NCI-H1092 (cell line): Measurements from ENCODE around the gene RBM38.
"Not testable (repeated sequence)": the region's sequence is repeated elsewhere in the genome, so short reads cannot be mapped to it uniquely, and the experiment has no call there.

ENCODE experiments used
- DNase-seq: peaks from one replicate; lab custom pipeline; 2025; lab: John Stamatoyannopoulos, UW

Gene RBM38

DNA sequence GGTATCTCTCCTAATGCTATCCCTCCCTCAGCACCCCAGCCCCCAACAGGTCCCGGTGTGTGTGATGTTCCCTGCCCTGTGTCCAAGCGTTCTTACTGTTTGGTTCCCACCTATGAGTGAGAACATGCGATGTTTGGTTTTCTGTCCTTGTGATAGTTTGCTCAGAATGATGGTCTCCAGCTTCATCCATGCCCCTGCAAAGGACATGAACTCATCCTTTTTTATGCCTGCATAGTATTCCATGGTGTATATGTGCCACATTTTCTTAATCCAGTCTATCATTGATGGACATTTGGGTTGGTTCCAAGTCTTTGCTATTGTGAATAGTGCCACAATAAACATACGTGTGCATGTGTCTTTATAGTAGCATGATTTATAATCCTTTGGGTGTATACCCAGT lies 28.3 kb downstream of the RBM38 start:
- DNase-seq, result not testable (repeated sequence)

DNA sequence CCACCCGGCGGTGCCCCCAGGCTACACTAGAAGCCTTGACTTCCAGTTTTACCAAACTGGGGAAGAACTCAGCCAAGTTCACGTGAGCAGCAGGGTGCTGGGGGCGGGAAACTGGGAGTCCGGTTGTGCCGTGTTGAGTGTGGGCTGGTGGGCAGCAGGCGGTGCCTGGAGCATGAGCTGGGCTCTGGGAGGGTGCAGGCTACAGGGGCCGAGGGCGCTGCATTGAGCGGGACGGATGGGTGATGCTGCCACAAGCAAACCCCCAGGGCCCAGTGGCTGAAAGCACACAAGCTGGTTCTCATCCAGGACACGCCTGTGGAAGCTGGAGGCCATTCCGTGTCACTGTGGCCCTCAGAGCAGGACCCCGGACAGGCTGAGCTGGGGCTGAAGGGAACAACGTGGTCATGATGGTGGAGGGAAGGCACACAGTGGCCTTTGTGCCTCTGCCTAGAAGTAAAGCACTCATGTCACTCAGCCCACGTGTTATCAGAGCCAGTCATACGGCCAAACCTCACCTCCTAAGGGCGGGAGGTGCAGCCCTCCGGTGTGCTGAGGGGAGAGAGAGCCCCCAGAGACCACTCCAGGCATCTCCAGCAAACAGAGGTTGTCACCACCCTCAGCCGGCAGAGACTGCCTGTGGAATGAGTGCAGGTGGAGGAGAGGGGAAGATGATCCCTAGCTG lies 29.5 kb downstream of the RBM38 start:
- DNase-seq, result no peak

- DNase-seq, result no peak
Observed at GRCh38 chr20:57421253-57422220, 30.3 kb downstream of the RBM38 start.

GRCh38 chr20:57422254-57422653 lies 31.1 kb downstream of the RBM38 start:
- no peak for DNase-seq

GRCh38 chr20:57425150-57426013 lies 34.2 kb downstream of the RBM38 start:
- no peak for DNase-seq

DNA sequence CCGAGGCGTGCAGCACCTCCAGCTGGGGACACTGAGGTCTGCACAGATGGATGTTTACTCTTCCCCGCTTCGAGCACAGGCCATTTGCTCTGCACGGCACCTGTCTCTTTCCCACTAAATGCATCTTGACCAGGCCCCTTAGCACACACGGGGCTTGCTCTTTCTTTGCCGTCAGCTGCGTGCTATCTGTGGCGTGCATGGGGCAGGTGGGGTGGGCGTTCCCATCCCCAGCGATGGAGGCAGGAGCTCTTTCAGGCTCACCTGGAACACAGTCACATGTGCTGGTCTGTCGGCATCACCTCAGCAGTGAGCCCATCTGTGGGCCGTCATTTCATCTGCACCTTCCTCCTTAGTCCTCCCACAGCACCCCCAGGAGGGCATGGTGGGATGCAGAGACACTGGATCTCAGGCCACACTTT lies 35.1 kb downstream of the RBM38 start:
- DNase-seq, result no peak

GRCh38 chr20:57426831-57427230 lies 35.6 kb downstream of the RBM38 start:
- DNase-seq, result no peak

DNA sequence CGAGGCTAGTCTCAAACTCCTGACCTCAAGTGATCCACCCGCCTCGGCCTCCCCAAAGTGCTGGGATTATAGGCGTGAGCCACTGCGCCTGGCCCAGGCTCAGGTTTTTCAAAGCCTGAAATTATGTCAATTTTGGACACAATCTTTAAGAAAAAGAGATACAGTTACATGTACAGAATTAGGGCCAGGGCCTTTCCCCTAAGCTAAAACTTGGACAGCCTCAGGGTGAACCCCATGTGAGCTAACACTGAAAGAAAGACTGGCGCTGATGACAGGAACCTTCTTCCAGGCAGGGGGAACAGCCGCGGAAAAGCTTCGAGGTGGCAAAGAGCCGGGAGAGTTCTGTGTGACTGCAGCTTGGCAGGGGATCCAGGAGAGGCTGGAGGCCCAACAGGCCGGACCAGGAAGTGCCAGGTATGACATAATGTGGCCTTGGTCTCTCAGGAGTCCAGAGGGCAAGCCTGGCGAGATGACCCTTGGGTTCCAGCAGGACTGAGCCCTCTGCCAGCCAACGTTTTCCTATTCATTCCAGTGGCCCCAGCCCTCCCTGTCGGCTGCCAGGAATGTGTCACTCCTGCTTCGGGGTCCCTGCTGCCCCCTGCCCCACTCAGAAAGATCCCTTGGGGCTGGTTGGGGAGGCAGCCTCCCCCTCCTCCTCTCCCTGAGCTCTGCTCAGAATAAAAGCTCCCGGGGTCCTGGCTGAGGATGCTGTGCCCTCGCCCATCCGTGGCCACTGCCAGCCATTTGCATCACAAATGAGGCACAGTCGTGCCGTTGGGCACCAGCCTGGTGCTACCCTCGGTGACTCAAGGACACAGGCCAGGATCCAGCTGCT lies 37.3 kb downstream of the RBM38 start:
- DNase-seq, result no peak

DNA sequence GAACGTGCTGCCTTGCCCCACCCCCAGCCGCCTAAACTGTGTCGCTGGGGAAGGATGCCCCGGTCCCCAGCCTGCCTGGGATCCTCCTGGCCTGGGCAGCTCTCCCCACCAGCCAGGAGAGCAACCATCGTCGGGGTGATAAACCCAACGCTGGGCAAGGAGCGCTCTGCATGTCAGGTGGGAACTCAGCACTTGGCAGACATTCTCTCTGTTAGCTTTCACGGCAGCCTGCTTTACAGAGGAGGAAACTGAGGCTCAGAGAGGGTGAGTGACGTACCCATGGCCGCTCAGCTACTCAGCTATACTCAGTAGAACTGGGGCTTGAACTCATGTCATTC lies 37.9 kb downstream of the RBM38 start:
- no peak for DNase-seq

GRCh38 chr20:57429580-57430200 lies 38.5 kb downstream of the RBM38 start:
- DNase-seq, result no peak

DNA sequence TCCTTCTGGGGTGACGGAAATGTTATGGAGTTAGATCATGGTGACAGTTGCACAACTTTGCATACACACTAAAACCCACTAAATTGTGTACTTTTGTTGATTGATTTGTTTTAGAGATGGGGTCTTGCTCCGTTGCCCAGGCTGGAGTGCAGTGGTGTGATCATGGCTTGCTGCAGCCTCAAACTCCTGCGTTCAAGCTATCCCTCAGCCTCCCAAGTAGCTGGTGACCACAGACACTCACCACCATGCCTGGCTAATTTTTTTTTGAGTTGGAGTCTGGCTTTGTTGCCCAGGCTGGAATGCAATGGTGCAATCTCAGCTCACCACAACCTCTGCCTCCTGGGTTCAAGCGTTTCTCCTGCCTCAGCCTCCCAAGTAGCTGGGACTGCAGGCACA lies 39.0 kb downstream of the RBM38 start:
- not testable (repeated sequence) for DNase-seq

GRCh38 chr20:57431539-57431835 lies 40.3 kb downstream of the RBM38 start:
- DNase-seq, result no peak

GRCh38 chr20:57432480-57432861 lies 41.3 kb downstream of the RBM38 start:
- no peak for DNase-seq

- DNase-seq, result no peak
Observed at GRCh38 chr20:57432862-57433491, 41.8 kb downstream of the RBM38 start.

- no peak for DNase-seq
Observed at GRCh38 chr20:57433657-57434389, 42.6 kb downstream of the RBM38 start.

GRCh38 chr20:57434390-57434700 lies 43.1 kb downstream of the RBM38 start:
- DNase-seq, result no peak

GRCh38 chr20:57435105-57435497 lies 43.9 kb downstream of the RBM38 start:
- no peak for DNase-seq

DNA sequence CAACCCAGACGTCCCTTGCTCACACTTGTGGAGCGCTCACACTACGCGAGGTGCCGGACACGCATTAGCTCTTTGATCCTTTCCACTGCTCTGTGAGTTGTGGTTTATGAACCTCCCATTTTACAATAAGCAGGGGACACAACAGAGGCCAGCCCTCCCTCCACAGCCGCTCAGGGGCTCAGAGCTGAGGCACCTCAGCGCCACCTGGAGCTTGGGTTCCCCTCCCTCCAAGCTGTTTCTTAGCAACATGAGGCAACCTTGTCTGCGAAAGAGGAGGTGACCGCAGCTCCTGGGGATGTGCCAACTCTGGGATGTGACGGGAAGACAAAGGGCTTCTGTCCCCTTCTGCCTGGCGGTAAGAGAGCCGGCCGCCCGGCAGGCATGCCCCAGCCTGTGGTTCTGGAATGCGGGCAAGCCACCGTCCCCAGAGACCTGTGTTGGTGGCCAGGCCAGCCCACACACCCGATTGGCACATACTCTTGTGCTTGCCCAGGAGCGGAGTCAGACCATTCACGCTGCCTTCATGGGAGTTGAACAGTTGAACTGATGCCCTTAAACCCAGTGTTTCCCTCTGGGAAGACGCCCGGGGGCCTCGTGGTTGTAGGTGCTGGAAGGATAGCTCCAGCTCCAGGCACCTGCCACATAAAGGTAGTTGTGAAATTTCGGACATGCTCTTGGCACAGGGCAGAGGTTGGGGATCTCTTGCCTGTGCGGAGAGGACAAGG lies 44.5 kb downstream of the RBM38 start:
- peak; percentile 74 for DNase-seq

- DNase-seq, result no peak
Observed at GRCh38 chr20:57436223-57436545, 45.0 kb downstream of the RBM38 start.

DNA sequence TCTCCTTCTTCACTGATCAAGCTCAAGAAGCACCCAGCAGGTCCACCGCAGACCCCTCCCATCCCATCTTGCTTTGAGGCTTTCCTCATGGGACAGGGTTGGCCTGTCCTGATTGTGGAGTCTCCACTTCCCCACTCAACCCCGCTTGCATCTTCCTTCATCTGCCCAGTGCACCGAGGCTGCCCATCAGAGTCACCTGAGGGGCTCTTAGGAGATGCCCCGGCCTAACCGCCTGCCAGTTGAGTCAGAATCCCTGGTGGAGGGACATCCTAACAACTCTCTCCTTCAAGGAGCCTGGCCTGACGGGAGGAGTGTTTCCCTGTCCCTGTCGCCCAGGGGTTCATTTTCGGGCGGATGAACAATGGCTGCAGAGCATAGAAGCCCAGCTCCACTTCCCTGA lies 46.1 kb downstream of the RBM38 start:
- DNase-seq, result no peak
